Measurements from ENCODE around the gene COL27A1. TPM values are rescaled to one million over a fixed set of nuclear protein-coding genes. Genes with fewer than 3 reads are reported as not detected.

COL27A1 gene
- total RNA-seq, 1 donor: 0.21 TPM

DNA sequence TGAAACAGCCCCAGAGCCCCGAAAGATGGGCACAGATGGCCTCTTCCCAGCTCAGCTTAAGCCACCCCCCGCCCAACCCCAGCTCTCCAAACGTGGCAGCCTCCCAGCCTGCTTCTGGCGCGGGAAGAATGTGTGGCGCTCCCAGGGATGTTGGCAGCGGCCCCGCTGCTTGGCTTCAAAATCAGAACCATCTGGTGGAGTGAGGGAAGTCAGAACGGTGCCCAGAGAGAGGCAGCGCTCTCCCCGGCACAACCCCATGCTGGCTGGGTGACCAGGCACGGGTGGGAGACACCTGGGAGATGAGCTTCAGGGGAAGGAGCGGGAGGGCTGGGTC, 94.9 kb downstream of the COL27A1 start:
- H3K9me3 ChIP-seq (ENCODE audit: low read depth, low read length): no peaks in the 10 kb centered on the region
- H3K4me3 ChIP-seq (ENCODE audit: low read length): no peak overlapping the region
- H3K27me3 ChIP-seq (ENCODE audit: insufficient read depth, low read length): no peaks in the 10 kb centered on the region
- H3K4me1 ChIP-seq (ENCODE audit: insufficient read depth, low read length): no peaks in the 10 kb centered on the region

DNA sequence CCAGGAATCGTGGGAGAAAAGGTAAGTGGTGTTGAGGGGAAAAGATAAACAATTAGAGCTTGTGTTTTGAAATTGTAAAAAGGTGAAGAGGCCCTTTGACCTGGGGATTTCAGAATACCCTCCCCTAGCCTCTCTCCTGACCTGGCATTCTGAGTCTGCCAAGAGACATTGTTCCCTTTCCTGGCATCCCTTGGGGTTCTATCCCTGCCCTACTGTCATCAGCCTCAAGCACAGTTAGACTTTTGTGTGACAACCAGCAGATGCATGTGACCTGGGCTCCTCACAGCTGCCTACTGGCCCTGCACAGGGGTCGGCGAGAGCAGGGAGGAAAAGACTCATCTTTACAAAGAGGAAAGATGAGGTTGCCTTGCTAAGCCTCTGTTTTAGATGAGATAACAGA, 95.3 kb downstream of the COL27A1 start:
- Histone ChIP-seq H3K4me3 (ENCODE audit: low read length) (no peak overlapping the region), H3K4me1 (ENCODE audit: insufficient read depth, low read length) (no peaks in the 10 kb centered on the region), H3K9me3 (ENCODE audit: low read depth, low read length) (no peaks in the 10 kb centered on the region), H3K27me3 (ENCODE audit: insufficient read depth, low read length) (no peaks in the 10 kb centered on the region)

DNA sequence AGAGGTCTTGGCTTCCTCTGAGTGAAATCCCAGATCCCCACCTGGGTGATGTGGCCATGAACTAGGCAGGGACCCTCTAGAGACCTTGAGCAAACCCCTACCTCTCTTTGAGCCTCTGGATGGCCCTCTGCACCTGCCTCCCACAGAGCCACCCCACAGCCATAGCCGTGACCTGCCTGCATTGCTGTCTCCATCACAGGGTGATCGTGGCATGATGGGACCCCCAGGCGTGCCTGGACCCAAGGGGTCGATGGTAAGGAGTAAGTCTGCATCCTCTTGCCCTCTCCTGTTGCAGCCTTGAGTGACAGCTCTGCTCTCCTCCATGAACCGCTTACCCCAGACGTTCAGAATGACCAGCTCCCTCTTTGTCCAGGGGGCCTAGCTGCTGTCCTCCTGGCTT, 97.1 kb downstream of the COL27A1 start:
- Histone ChIP-seq H3K4me3 (ENCODE audit: low read length) (no peak overlapping the region), H3K4me1 (ENCODE audit: insufficient read depth, low read length) (no peaks in the 10 kb centered on the region), H3K27me3 (ENCODE audit: insufficient read depth, low read length) (no peaks in the 10 kb centered on the region), H3K9me3 (ENCODE audit: low read depth, low read length) (no peaks in the 10 kb centered on the region)

GRCh38 chr9:114256827-114257328, 101.5 kb downstream of the COL27A1 start:
- H3K27me3 ChIP-seq (ENCODE audit: insufficient read depth, low read length): no peaks in the 10 kb centered on the region
- no peak overlapping the region for H3K4me3 ChIP-seq (ENCODE audit: low read length)
- no peaks in the 10 kb centered on the region for H3K9me3 ChIP-seq (ENCODE audit: low read depth, low read length)
- no peaks in the 10 kb centered on the region for H3K4me1 ChIP-seq (ENCODE audit: insufficient read depth, low read length)

GRCh38 chr9:114258218-114258617, 102.9 kb downstream of the COL27A1 start:
- H3K4me1 ChIP-seq (ENCODE audit: insufficient read depth, low read length): no peaks in the 10 kb centered on the region
- no peak overlapping the region for H3K4me3 ChIP-seq (ENCODE audit: low read length)
- no peaks in the 10 kb centered on the region for H3K27me3 ChIP-seq (ENCODE audit: insufficient read depth, low read length)
- no peaks in the 10 kb centered on the region for H3K9me3 ChIP-seq (ENCODE audit: low read depth, low read length)

- Histone ChIP-seq H3K4me1 (ENCODE audit: insufficient read depth, low read length) (no peaks in the 10 kb centered on the region), H3K27me3 (ENCODE audit: insufficient read depth, low read length) (no peaks in the 10 kb centered on the region), H3K4me3 (ENCODE audit: low read length) (no peak overlapping the region), H3K9me3 (ENCODE audit: low read depth, low read length) (no peaks in the 10 kb centered on the region)
Observed at GRCh38 chr9:114258866-114259797, 103.8 kb downstream of the COL27A1 start.

DNA sequence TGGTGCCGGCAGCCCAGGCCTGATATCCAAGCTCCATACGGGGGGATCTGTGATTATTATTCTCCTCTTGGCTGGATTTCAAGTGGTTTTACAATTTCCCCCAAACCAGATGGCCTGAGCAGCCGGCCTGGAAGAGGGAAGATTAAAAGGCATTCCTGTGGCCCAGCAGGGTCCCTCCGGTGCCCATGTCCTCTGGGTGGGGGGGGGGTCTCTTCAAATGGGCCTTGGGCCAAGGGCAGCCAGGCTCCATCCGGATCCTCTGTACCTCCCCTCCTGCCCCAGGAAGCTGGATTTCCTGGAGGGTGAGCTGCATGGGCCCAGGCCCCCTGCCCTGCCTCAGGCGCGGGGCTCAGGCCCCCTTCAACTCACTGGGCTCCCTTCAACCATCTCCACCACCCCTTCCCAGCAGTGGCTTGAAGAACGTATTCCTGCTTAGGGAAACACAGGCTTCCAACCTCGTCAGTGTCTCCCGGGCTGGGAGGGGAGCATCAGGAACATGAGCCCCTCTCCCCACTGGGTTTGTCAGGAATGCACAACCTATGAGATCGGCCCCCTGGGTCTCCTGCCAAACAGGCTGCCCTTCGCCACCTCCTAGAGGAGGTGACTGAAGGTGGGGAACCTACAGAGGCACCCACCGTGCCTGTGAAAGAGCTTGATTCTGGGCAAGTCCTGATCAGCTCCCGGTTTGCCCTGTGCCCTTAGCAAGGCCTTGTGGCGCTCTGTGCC, 104.6 kb downstream of the COL27A1 start:
- H3K4me3 ChIP-seq (ENCODE audit: low read length): no peak overlapping the region
- no peaks in the 10 kb centered on the region for H3K9me3 ChIP-seq (ENCODE audit: low read depth, low read length)
- H3K27me3 ChIP-seq (ENCODE audit: insufficient read depth, low read length): no peaks in the 10 kb centered on the region
- H3K4me1 ChIP-seq (ENCODE audit: insufficient read depth, low read length): no peaks in the 10 kb centered on the region

DNA sequence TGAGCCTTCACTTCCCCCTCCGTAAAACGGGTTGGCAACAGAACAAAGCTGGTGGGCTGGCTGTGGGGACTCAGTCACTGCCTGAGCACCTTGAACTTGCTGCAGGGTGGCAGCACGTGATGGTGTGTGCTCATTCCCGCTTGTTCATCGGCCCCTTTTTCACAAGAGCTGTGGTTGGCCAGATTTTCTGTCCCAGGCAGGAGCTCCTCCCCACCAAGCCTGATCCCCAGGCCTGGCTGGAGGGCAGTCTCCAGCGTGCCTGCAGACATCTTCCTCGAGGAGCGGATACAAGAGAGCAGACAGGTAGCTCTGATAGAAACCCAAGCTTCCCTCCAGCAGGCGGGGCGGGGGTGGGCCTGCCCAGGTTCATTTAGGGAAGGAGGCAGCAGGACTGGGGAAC, 105.7 kb downstream of the COL27A1 start:
- H3K27me3 ChIP-seq (ENCODE audit: insufficient read depth, low read length): no peaks in the 10 kb centered on the region
- no peak overlapping the region for H3K4me3 ChIP-seq (ENCODE audit: low read length)
- no peaks in the 10 kb centered on the region for H3K9me3 ChIP-seq (ENCODE audit: low read depth, low read length)
- H3K4me1 ChIP-seq (ENCODE audit: insufficient read depth, low read length): no peaks in the 10 kb centered on the region

DNA sequence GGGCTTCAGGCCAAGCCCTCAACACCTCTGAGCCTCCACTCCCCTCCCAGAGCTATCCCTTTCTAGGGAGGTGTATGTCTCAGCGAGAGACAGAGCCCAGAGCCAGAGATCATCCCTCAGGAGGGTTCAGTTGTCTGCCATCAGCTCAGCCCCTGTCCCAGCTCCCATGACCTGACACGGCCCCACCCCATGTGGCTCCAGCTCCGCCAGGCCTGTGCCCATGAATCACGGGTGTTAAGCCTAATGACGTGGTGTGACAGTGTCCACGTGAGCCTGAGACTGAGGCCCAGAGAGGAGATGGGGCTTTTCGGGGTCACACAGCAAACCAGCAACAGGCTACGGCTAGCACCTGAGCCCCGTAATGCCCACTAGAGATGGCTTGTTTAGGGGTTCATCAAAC, 106.7 kb downstream of the COL27A1 start:
- no peak overlapping the region for H3K4me3 ChIP-seq (ENCODE audit: low read length)
- no peaks in the 10 kb centered on the region for H3K9me3 ChIP-seq (ENCODE audit: low read depth, low read length)
- no peaks in the 10 kb centered on the region for H3K27me3 ChIP-seq (ENCODE audit: insufficient read depth, low read length)
- H3K4me1 ChIP-seq (ENCODE audit: insufficient read depth, low read length): no peaks in the 10 kb centered on the region

DNA sequence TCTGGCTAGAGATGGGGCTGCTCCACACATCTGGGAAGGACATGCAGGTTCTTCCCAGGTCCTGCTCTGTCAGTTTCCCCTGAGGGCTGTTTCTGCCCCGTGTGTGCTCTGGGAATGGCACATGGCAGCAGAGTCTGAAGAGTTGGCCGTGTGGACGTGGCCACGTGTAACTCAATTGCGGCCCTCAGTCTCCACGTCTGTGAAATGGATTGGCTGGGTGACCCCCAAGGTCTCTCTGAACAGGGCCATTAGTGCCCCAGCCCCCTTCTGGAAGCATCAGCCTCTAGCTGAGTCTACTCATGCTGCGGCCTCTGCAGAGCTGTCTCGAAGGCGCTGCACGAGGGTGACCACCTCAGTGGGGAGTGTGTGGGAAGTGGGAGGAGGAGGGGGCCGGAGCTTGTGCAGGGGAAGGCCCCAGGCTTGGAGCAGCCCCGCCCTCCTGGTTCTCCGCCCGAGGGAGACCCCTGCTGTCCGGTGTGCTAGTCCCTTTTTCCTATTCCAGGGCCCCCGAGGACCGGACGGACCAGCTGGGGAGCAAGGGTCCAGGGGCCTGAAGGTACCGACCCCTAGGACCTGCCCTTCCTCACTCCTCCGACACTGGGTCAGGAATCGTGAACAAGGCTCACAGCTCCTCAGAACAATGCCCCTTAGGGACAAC, 108.6 kb downstream of the COL27A1 start:
- Histone ChIP-seq H3K4me3 (ENCODE audit: low read length) (no peak overlapping the region), H3K27me3 (ENCODE audit: insufficient read depth, low read length) (no peaks in the 10 kb centered on the region), H3K4me1 (ENCODE audit: insufficient read depth, low read length) (no peaks in the 10 kb centered on the region), H3K9me3 (ENCODE audit: low read depth, low read length) (no peaks in the 10 kb centered on the region)

- no peaks in the 10 kb centered on the region for H3K9me3 ChIP-seq (ENCODE audit: low read depth, low read length)
- H3K27me3 ChIP-seq (ENCODE audit: insufficient read depth, low read length): no peaks in the 10 kb centered on the region
- H3K4me1 ChIP-seq (ENCODE audit: insufficient read depth, low read length): no peaks in the 10 kb centered on the region
- H3K4me3 ChIP-seq (ENCODE audit: low read length): no peak overlapping the region
Observed at GRCh38 chr9:114264806-114265550, 109.6 kb downstream of the COL27A1 start.

GRCh38 chr9:114266969-114267368, 111.6 kb downstream of the COL27A1 start:
- no peaks in the 10 kb centered on the region for H3K4me1 ChIP-seq (ENCODE audit: insufficient read depth, low read length)
- no peaks in the 10 kb centered on the region for H3K9me3 ChIP-seq (ENCODE audit: low read depth, low read length)
- H3K27me3 ChIP-seq (ENCODE audit: insufficient read depth, low read length): no peaks in the 10 kb centered on the region
- no peak overlapping the region for H3K4me3 ChIP-seq (ENCODE audit: low read length)

DNA sequence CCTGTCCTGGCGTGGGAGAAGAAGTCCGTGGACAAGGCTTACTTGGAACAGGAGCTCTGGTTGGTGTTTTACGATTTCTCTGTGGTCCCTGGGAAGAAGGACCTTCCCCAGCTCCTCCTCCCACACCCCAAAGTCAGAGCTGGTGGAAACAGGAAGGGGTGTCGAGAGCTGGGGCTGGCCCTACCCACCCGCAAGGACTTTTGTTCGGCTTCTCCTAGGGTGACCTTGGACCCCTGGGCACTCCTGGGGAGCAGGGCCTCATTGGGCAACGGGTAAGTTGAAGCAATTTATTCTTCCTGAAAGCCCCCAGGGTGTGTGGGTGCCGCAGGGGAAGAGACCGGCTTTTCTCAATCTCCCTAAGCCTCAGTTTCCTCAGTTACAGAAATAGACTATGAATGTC, 113.7 kb downstream of the COL27A1 start:
- no peaks in the 10 kb centered on the region for H3K4me1 ChIP-seq (ENCODE audit: insufficient read depth, low read length)
- no peaks in the 10 kb centered on the region for H3K27me3 ChIP-seq (ENCODE audit: insufficient read depth, low read length)
- no peaks in the 10 kb centered on the region for H3K9me3 ChIP-seq (ENCODE audit: low read depth, low read length)
- no peak overlapping the region for H3K4me3 ChIP-seq (ENCODE audit: low read length)

GRCh38 chr9:114270120-114270975, 115.0 kb downstream of the COL27A1 start:
- H3K4me3 ChIP-seq (ENCODE audit: low read length): no peak overlapping the region
- H3K9me3 ChIP-seq (ENCODE audit: low read depth, low read length): no peaks in the 10 kb centered on the region
- no peaks in the 10 kb centered on the region for H3K4me1 ChIP-seq (ENCODE audit: insufficient read depth, low read length)
- no peaks in the 10 kb centered on the region for H3K27me3 ChIP-seq (ENCODE audit: insufficient read depth, low read length)
